Measurements from ENCODE around the gene FBXL15.

GRCh38 chr10:102424145-102424544 is 3.5 kb downstream of the FBXL15 start:
- no peak for TF ChIP-seq POLR2A (IDR thresholded peaks at IDR 0.05)
- no peak for TF ChIP-seq CTCF (IDR thresholded peaks at IDR 0.05)

Data from Peyer's patch (tissue), 4 donors.